H7 (cell line): ENCODE measurements around the gene NFATC1. TPM values are rescaled to one million over a fixed set of nuclear protein-coding genes. Genes with fewer than 3 reads are reported as not detected.
"Not testable (repeated sequence)": the region's sequence is repeated elsewhere in the genome, so short reads cannot be mapped to it uniquely, and the experiment has no call there.

Experiments used
- DNase-seq: peaks from one replicate; pipeline ENCODE4 v3.0.0; 2012
- H3K27me3 ChIP-seq: 2 replicates; pipeline ENCODE4 v1.6.0; 2011; ENCODE audit warnings: mild to moderate bottlenecking, low read length; ENCODE audit not compliant: control insufficient read depth, insufficient read depth
- H3K36me3 ChIP-seq: replicated peaks from 2 replicates; pipeline ENCODE4 v1.5.1; 2011; ENCODE audit warnings: low read length; ENCODE audit not compliant: control insufficient read depth, insufficient read depth
- H3K4me3 ChIP-seq: 2 replicates; pipeline ENCODE4 v1.5.1; 2011; ENCODE audit warnings: low read depth, mild to moderate bottlenecking, control low read depth, low read length, moderate library complexity; ENCODE audit not compliant: insufficient read depth
- total RNA-seq: library from RNA; depleted of rRNA; stranded (reverse); fragments of >200 nt; shearing (Covaris generic); gene quantifications from 2 replicates; pipeline ENCODE4 v1.2.3, GENCODE V29; 2014

The NFATC1 gene
- total RNA-seq, 1 experiment from 2014 or later, result 14.5 TPM

DNA sequence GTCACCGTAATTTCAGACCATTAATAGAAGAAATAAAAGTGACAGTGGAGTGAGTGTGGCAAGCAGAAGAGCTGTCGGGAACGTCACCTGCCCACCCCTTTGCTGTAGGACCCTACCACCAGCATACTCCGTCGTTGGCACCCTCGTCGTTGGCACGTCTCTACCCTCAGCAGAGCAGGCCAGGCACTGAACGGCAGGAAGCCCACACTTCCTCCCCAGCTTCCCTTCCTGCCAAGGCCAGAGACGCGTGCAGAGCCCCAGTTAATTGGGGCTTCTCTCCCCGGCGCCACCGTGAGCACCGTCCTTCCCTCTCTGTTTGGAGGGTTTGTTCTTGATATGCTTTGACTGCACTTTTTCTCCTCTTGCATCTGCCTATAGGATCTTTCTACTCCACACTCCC, 27.0 kb upstream of the NFATC1 start:
- DNase-seq, result peak; percentile 28
- Histone ChIP-seq H3K27me3 (no peaks in the 10 kb centered on the region), H3K36me3 (no peaks in the 10 kb centered on the region), H3K4me3 (no peak overlapping the region)

DNA sequence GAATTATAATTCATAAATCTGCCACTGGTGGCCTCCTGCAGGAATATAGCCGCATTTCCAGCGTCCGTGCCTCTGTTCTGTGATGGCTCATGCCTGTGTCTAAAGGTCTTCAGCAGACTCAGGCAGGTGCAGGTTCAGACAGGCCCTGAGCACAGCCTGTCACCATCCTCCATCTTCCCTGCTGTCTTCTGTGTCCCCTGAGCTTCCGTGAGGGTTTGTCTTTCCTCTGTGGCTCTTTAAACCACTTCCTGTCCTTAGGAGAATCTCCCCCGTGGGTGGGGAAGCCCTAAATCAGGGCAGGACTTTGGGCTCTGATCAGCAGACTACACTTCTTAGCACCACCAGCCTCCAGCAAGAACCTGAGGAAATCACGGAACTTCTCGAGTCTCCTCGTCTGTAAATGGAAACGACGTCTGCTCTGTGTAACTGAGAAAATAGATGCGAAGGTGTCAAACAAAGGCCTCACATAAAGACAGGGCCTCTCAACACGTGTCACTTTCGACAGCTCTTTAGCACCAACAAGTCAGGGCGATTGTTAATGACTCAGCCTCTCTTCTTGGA, 24.1 kb upstream of the NFATC1 start:
- Histone ChIP-seq H3K27me3 (no peaks in the 10 kb centered on the region), H3K4me3 (no peak overlapping the region), H3K36me3 (no peaks in the 10 kb centered on the region)
- DNase-seq, result peak; percentile 25

DNA sequence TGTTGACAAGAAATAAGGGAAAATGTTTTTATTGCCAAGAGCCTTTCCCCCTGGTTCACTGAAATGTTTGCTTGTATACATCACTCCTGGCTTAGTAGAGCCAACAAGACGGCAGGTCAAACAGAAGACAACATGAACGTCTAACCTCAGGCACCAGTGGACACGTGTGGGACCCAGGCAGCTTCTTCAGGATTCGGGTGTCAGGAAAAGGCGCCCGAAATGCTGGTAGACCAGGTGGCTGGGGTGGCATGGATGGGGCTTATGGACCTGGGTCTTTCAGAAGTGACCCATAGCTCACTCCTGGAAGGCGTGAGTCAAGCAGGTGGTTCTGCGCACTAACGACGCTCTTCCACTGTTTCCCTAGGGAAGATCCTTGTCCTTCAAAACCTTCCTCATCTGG, 23.3 kb upstream of the NFATC1 start:
- no peak overlapping the region for H3K4me3 ChIP-seq
- peak; percentile 29 for DNase-seq
- H3K27me3 ChIP-seq, result no peaks in the 10 kb centered on the region
- no peaks in the 10 kb centered on the region for H3K36me3 ChIP-seq

DNA sequence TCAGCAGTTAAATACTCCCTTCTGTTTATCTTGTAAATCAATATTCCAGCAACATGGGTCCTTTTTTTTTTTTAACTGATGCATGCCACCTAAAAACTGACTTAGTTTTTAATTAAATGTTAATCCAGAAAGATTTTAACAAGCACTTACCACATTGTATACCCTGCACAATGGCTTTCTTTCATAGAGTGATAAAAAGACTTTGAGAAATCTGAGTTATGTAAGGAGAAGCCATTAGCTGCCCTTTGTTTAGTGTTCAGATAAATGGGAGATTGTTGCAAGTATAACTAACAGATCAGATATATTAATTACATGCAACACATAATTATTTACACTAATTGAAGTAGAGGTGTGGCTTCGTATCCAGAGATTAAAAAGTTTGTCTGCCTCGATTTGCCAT, 22.7 kb upstream of the NFATC1 start:
- Histone ChIP-seq H3K27me3 (no peaks in the 10 kb centered on the region), H3K4me3 (no peak overlapping the region), H3K36me3 (no peaks in the 10 kb centered on the region)
- no peak for DNase-seq

DNA sequence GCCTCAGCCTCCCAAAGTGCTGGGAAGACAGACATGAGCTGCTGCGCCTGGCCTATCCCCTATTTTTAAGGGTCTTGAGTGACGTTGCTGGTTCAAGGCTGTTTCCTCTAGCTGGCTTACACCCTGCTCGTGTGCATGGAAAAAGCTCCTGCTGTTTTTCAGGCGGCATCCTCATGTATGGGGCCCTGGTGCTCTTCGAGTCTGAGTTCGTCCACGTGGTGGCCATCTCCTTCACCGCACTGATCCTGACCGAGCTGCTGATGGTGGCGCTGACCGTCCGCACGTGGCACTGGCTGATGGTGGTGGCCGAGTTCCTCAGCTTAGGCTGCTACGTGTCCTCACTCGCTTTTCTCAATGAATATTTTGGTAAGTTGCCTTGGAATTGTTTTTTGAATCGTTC, 22.0 kb upstream of the NFATC1 start:
- no peak overlapping the region for H3K4me3 ChIP-seq
- DNase-seq, result no peak
- no peaks in the 10 kb centered on the region for H3K27me3 ChIP-seq
- H3K36me3 ChIP-seq, result no peaks in the 10 kb centered on the region

DNA sequence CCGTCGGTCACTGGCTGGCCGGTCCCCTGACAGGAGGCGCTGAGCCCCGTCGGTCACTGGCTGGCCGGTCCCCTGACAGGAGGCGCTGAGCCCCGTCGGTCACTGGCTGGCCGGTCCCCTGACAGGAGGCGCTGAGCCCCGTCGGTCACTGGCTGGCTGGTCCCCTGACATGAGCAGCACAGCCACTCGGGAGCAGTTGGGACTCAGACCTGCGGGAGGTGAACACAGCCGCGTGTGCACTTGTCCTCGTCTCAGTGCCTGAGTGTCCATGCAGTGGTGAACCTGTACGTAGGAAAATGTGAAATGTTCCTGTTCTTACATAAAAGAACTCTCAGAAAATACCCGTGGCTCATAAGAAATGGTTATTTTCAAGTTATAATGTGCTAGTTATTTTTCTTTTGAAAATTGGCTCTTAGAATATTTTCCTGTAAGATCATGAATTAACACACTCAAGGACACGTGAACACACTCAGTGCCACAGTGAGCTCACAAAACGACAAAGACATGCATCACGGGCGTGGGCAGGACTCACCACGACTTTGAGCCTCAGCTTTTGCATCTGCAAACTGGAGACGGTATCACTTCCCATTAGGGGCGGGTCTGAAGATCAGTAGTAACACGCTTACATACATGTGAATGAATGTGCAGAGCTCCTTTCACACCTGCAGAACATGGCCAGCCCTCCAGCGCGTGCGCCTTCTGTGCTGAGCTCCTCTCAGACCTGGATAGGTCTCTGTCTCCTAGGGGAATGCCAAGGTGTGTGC, 21.1 kb upstream of the NFATC1 start:
- H3K4me3 ChIP-seq, result no peak overlapping the region
- no peaks in the 10 kb centered on the region for H3K36me3 ChIP-seq
- no peak for DNase-seq
- no peaks in the 10 kb centered on the region for H3K27me3 ChIP-seq

DNA sequence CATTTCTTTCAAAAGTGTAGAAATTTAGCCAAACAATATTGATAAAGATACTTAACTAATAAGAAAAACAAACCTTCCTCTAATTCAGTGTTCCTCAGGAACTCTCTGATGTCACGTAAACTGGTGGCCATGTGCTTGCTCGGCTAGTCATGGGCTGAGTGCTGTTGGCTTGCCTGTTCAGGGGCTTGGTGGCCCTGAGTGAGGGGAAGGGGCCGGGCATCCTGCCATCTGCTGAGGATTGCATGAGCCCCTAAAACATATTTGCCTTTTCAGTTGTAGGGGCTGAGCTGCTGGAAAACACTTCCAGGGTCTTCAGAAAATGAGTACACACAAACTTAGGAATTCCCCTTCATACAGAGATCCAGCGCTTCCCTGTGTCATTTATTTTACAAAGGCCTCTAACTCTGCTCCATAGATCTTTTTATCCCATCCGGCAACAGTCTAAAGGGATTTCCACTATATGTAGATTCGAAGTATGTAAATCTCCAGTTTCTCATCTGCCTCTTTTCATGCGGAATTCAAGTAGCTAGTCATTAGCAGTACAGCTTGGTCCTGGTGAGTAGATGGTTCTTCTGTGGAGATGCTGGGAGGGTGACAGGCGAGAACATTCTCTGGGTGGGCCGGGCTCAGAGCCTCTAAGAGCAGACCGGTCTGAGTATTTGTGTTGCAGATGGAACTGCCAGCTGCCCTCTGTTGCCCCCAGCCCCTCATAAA, 20.1 kb upstream of the NFATC1 start:
- H3K36me3 ChIP-seq, result no peaks in the 10 kb centered on the region
- no peaks in the 10 kb centered on the region for H3K27me3 ChIP-seq
- peak; percentile 23 for DNase-seq
- H3K4me3 ChIP-seq, result no peak overlapping the region

DNA sequence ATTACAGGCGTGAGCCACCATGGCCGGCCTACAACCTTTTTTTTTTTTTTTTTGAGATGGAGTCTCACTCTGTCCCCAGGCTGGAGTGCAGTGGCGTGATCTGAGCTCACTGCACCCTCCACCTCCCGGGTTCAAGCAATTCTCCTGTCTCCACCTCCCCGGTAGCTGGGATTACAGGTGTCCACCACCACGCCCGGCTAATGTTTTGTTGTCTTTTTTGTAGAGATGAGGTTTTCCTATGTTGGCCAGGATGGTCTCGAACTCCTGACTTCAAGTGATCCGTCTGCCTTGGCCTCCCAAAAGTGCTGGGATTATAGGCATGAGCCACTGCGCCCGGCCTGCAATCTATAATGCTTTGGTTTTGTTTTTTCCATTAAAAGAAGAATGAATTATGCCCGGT, 19.1 kb upstream of the NFATC1 start:
- H3K4me3 ChIP-seq, H3K36me3 ChIP-seq, DNase-seq, H3K27me3 ChIP-seq: not testable (repeated sequence)

DNA sequence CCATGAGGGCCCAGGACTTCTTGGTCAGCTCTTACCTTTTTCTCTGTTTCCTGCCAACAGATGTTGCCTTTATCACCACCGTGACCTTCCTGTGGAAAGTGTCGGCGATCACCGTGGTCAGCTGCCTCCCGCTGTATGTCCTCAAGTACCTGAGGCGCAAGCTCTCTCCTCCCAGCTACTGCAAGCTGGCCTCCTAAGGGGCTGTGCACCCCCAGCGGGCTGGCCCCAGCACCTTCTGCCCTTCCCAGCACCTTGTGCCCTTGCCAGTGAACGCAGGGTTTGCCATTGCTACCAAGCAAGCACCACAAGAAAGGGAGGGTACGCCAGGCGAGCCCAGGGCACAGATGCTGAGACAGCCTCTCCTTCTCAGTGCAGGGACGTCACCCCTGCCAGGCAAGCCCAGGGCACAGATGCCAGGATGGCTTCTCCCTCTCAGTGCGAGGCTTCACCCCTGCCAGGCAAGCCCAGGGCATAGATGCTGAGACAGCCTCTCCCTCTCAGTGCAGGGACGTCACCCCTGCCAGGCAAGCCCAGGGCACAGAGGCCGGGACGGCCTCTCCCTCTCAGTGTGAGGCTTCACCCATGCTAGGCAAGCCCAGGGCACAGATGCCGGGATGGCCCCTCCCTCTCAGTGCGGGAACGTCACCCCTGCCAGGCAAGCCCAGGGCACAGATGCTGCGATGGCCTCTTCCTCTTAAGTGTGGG, 18.4 kb upstream of the NFATC1 start:
- H3K4me3 ChIP-seq, result no peak overlapping the region
- H3K36me3 ChIP-seq, result no peaks in the 10 kb centered on the region
- DNase-seq, result peak; percentile 26
- H3K27me3 ChIP-seq, result no peaks in the 10 kb centered on the region

DNA sequence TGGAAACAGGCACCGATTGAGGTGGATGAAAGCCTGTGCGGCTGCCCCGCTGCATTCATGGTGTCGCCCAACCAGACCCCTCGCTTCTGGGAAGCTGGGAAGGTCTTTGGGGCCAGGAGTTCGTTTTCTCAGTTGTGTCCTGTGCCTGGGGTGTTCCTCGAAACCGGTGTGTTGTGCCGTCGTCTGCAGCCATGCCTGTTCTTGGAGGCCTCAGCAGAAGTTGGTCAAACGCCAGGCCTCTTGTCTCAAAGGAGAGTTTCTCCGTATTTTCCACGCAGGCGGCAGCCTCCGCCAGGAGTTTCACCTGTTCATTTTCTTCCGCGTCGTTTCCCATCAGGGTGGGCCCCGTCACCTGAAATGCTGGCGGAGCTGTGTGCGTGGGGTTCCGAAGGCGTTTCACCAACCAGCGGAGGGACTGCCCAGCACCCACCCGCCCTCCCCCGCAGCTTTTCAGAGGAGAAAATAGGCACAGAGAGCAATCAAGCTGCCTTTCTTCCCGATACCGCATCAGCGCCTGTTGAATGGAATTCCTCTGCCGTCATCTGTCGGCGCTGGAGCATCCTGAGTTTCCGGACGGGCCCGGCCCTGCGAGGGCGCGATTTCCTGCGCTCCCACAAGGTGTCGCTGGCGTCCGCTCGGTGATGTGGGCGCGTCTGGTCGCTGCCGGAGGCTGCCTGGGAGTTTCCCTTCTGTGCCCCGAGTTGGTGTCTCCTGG, 17.0 kb upstream of the NFATC1 start:
- no peaks in the 10 kb centered on the region for H3K36me3 ChIP-seq
- peak overlapping the region; percentile 12; the same call in 1 of the 2 replicates for H3K4me3 ChIP-seq
- peak; percentile 96 for DNase-seq
- H3K27me3 ChIP-seq, result no peaks in the 10 kb centered on the region

DNA sequence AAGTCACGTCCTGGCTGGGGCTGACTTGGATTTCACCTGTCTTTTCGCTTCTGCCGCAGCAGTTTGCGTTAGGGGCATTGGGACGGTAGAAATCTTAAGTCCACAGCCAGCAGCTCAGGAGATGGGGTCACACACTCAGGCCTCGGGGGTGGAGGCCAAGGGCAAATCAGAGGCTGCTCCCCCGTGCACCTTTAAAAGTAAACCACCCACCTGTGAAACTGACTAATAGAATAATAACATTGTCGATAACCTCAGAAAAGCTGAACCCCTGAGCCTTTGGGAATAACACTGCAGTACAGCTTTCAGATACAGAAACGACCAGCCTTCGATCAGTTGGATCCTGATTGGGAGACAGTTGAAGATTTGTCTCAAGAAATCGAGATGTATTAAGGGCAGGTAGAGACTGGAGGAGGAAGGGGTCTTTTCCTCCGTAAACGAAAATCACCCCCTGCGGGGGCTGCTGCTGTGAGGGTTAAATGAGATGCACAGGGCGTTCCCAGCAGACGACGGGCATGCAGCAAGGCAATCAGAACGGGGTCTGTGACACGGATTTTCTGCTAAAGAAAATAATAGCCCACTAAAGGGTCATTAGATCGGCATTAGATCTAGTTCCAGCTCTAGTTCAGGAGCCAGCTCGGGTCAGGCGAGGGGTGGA, 16.4 kb upstream of the NFATC1 start:
- Histone ChIP-seq H3K4me3 (no peak overlapping the region), H3K27me3 (no peaks in the 10 kb centered on the region), H3K36me3 (no peaks in the 10 kb centered on the region)
- DNase-seq, result peak; percentile 40

DNA sequence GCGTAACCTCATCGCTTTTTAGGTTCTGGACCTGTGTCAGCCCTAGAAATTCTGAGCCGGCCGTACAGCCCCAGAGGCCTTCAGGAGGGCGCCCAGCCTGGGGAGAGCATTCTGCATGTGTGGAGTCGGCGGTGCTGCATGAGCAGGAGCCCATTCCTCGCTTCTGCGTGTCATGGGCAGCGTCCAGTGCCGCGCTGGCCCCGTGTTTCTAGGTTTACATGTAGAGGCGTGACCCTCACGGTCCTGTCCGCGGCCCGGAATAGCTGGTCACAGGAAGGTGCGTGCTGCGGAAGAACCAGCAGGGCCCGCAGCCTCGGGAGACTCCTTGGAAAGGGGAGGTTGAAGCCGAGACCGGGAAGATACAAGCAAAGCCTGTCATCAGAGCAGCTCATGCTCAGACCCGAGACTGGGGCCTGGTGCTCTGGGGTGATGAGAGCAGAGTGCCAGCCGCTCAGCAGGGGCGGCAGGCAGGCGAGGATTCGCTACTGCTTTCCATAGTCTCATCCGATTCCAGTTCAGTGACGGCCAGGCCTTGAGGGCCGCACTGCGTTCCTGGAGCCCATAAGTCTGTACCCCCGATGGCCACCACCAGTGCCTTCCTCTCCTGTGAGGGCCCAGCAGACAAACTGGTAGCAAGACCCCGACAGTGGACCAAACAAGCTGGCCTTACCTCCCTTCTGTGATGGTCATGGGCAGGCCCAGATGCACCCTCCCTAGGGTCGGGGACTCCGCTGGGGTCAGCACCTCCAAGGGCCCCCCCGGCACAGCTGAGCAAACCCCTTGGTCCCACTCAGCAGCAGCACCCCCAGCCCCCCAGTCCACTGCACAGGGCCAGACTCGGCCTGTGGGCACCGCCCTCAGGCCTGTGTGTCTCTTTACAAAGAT, 15.6 kb upstream of the NFATC1 start:
- H3K27me3 ChIP-seq, result no peaks in the 10 kb centered on the region
- peak; percentile 54 for DNase-seq
- no peak overlapping the region for H3K4me3 ChIP-seq
- no peaks in the 10 kb centered on the region for H3K36me3 ChIP-seq
